ENCODE results near the gene TEDC1.

TEDC1 gene

GRCh38 chr14:105458010-105458409 is 33.0 kb upstream of the TEDC1 start:
- no peak for DNase-seq (ENCODE audit: low read depth in 2 of 2)

GRCh38 chr14:105458571-105458970 is 32.5 kb upstream of the TEDC1 start:
- DNase-seq (ENCODE audit: low read depth in 2 of 2): no peak

- DNase-seq (ENCODE audit: low read depth in 2 of 2): no peak
These were observed 30.9 kb upstream of the TEDC1 start for GRCh38 chr14:105460116-105460515.

- DNase-seq (ENCODE audit: low read depth in 2 of 2): no peak
These were observed 30.4 kb upstream of the TEDC1 start for GRCh38 chr14:105460616-105461015.

GRCh38 chr14:105461903-105462302 is 29.1 kb upstream of the TEDC1 start:
- DNase-seq (ENCODE audit: low read depth in 2 of 2): no peak

- DNase-seq (ENCODE audit: low read depth in 2 of 2): no peak
These were observed 26.5 kb upstream of the TEDC1 start for GRCh38 chr14:105464501-105464900.

- no peak for DNase-seq (ENCODE audit: low read depth in 2 of 2)
These were observed 25.6 kb upstream of the TEDC1 start for GRCh38 chr14:105465209-105466031.

- no peak for DNase-seq (ENCODE audit: low read depth in 2 of 2)
These were observed 24.4 kb upstream of the TEDC1 start for GRCh38 chr14:105466531-105467248.

- no peak for DNase-seq (ENCODE audit: low read depth in 2 of 2)
These were observed 23.7 kb upstream of the TEDC1 start for GRCh38 chr14:105467249-105467941.

GRCh38 chr14:105467942-105468471 is 23.0 kb upstream of the TEDC1 start:
- no peak for DNase-seq (ENCODE audit: low read depth in 2 of 2)

- DNase-seq (ENCODE audit: low read depth in 2 of 2): no peak
These were observed 22.3 kb upstream of the TEDC1 start for GRCh38 chr14:105468621-105469241.

- DNase-seq (ENCODE audit: low read depth in 2 of 2): no peak
These were observed 21.3 kb upstream of the TEDC1 start for GRCh38 chr14:105469456-105470349.

GRCh38 chr14:105470350-105471296 is 20.4 kb upstream of the TEDC1 start:
- no peak for DNase-seq (ENCODE audit: low read depth in 2 of 2)

GRCh38 chr14:105471297-105471821 is 19.7 kb upstream of the TEDC1 start:
- no peak for DNase-seq (ENCODE audit: low read depth in 2 of 2)

GRCh38 chr14:105471823-105472485 is 19.1 kb upstream of the TEDC1 start:
- DNase-seq (ENCODE audit: low read depth in 2 of 2): no peak

- DNase-seq (ENCODE audit: low read depth in 2 of 2): no peak
These were observed 18.5 kb upstream of the TEDC1 start for GRCh38 chr14:105472486-105472991.

GRCh38 chr14:105473033-105473676 is 17.9 kb upstream of the TEDC1 start:
- no peak for DNase-seq (ENCODE audit: low read depth in 2 of 2)

All from stimulated activated CD4-positive, alpha-beta T cell treated with anti-CD3 and anti-CD28 coated beads, Interleukin-1b, Interleukin-23, amount 100 ng/mL, for 1 hour (primary cell).